Upper lobe of left lung (tissue), 4 donors: Measurements from ENCODE around the gene NAALADL1.

ENCODE experiments used
- CTCF ChIP-seq, 6 experiments: fragments of 450-650 bp in 4 of 6; fragments of 200-600 bp in 2 of 6; sonication (generic) in 2 of 6; IDR thresholded peaks; one replicate each; pipeline ENCODE4 v1.5.1; 2016 to 2019; ENCODE audit warnings: antibody characterized with exemption in 6 of 6
- POLR2A ChIP-seq, 4 donors: fragments of 450-650 bp; IDR thresholded peaks; one replicate each; pipeline ENCODE4 v1.5.1; 2016 to 2017; ENCODE audit warnings: antibody characterized with exemption in 4 of 4, mild to moderate bottlenecking in 2 of 4
- POLR2AphosphoS5 ChIP-seq, 2 donors: sonication (generic); formaldehyde crosslinking; IDR thresholded peaks; one replicate each; pipeline ENCODE4 v1.5.1; 2017; ENCODE audit warnings: antibody characterized with exemption in 2 of 2

GRCh38 chr11:65077451-65077850 lies 19.1 kb upstream of the NAALADL1 start:
- TF ChIP-seq POLR2A (IDR thresholded peaks at IDR 0.05) (no peak), CTCF (IDR thresholded peaks at IDR 0.05) (no peak), POLR2AphosphoS5 (IDR thresholded peaks at IDR 0.05) (no peak)
